Colonic mucosa (tissue), 4 donors: ENCODE data around the gene POTEI. TPM values are rescaled to one million over a fixed set of nuclear protein-coding genes. Genes with fewer than 3 reads are reported as not detected.
"Not testable (repeated sequence)": the region's sequence is repeated elsewhere in the genome, so short reads cannot be mapped to it uniquely, and the experiment has no call there.

Experiments
- DNase-seq: peaks from one replicate; pipeline ENCODE4 v3.0.0-alpha.2; 2020
- H3K27ac ChIP-seq: fragments of 200-600 bp; one replicate; pipeline ENCODE4 v1.8.0; 2021
- H3K27me3 ChIP-seq: fragments of 200-600 bp; one replicate; pipeline ENCODE4 v1.8.0; 2021
- H3K36me3 ChIP-seq: fragments of 200-600 bp; one replicate; pipeline ENCODE4 v1.8.0; 2021
- H3K4me1 ChIP-seq: fragments of 200-600 bp; one replicate; pipeline ENCODE4 v1.8.0; 2021; ENCODE audit warnings: mild to moderate bottlenecking
- H3K4me3 ChIP-seq: fragments of 200-600 bp; one replicate; pipeline ENCODE4 v1.8.0; 2021
- H3K9ac ChIP-seq, 2 donors: one replicate each; pipeline ENCODE4 v1.7.0; 2013; ENCODE audit warnings: control low read depth in 2 of 2, low read depth in 2 of 2, low read length in 2 of 2
- H3K9me3 ChIP-seq: fragments of 200-600 bp; one replicate; pipeline ENCODE4 v1.8.0; 2021
- intact Hi-C: fragments of 100-400 bp; cut with DNase I; formaldehyde crosslinking; loops from one replicate; pipeline ENCODE4 v1.14.1; 2022
- total RNA-seq, 2 donors: library from RNA; stranded (reverse); fragmentation: NEBNext Ultra II Directional in 1 of 2; extraction: Animal tissue kit (Norgen Biotek cat#: 25700) in 1 of 2; gene quantifications; one replicate each; pipeline ENCODE4 v1.2.1, GENCODE V29; 2021
- donor health status: healthy.
- donor health status: DM: no; HTN: no; CAD: no.
- donor health status: DM: no; HTN: no; CAD: no.

The POTEI gene
- under 1 TPM; 0.10 to 0.11 TPM for total RNA-seq

- intact Hi-C loops, DNase-seq, H3K36me3 ChIP-seq, H3K4me3 ChIP-seq, H3K9ac ChIP-seq, H3K4me1 ChIP-seq, H3K9me3 ChIP-seq, H3K27ac ChIP-seq, H3K27me3 ChIP-seq: not testable (repeated sequence)
Measured at GRCh38 chr2:130509228-130509627, at the start of gene POTEI. POTEI (minus strand) TSS chr2:130509328; CDS start chr2:130509235, 93 bp downstream.

DNA sequence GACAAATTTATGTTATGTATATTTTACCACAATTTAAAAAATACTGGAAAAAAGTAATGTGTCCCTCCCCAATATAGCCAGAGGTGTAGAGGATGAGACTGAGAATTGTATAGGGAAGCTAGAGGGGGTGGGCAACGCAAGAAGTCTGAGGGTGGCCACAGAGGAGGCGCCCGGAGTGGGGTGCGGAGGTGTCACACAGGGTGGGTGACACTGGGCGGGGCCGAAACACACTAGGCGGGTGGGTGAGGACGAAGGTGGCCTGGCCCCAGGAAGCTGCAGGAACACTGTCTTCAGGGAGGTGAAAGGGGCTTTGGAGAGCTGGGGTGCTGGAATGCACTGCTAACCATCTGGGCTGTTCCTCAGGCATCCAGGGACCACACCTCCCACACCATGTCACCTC, 47.3 kb upstream of the POTEI start:
- H3K4me1 ChIP-seq, H3K9ac ChIP-seq, intact Hi-C loops: not testable (repeated sequence)

DNA sequence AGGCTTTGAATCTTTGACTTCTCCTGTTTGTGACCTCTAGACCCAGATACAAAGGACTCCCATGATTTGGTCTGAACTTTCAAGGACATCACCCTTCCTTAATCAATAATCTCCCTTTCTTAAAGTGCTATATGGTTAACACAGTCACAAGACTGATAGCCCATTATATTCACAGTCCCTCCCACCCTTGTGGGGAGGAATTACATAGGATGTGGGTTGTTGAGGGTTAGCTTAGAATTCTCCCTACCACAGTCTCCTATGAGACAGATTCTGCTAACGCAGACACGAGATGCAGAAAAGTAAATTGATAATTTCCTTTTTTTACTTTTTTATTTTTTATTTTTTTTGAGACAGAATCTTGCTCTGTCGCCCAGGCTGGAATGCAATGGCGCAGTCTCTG, 45.0 kb upstream of the POTEI start:
- H3K4me3 ChIP-seq, H3K27me3 ChIP-seq, H3K9me3 ChIP-seq, H3K27ac ChIP-seq, H3K36me3 ChIP-seq, H3K9ac ChIP-seq, DNase-seq, intact Hi-C loops, H3K4me1 ChIP-seq: not testable (repeated sequence)

More for the DNA sequence above, 47.3 kb upstream of the POTEI start:
- not testable (repeated sequence) for H3K36me3 ChIP-seq, H3K27ac ChIP-seq, DNase-seq, H3K9me3 ChIP-seq, H3K27me3 ChIP-seq, H3K4me3 ChIP-seq

GRCh38 chr2:130549475-130549874, 40.3 kb upstream of the POTEI start:
- H3K27ac ChIP-seq, H3K9ac ChIP-seq, H3K36me3 ChIP-seq, H3K4me3 ChIP-seq, H3K9me3 ChIP-seq, DNase-seq, H3K27me3 ChIP-seq, H3K4me1 ChIP-seq, intact Hi-C loops: not testable (repeated sequence)

GRCh38 chr2:130548418-130548817, 39.3 kb upstream of the POTEI start:
- H3K27me3 ChIP-seq, H3K9me3 ChIP-seq, DNase-seq, H3K4me3 ChIP-seq, H3K9ac ChIP-seq, H3K27ac ChIP-seq, H3K36me3 ChIP-seq, intact Hi-C loops, H3K4me1 ChIP-seq: not testable (repeated sequence)

DNA sequence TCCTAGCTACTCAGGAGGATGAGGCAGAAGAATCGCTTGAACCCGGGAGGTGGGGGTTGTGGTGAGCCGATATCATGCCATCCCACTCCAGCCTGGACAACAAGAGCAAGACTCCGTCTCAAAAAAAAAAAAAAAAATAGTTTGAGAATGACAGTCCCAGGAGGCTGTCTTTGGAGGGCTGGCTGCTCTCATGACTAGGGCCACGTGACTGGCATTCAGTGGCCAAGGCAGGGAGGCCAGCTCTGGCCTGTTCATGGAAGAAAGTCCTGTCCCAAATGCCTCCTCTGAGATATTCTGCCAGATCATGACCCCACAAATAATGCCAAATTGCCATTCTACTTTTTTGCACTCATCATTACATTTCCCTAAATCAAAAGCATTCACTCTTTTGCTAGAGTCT, 35.9 kb upstream of the POTEI start:
- intact Hi-C loops, H3K9ac ChIP-seq, H3K27me3 ChIP-seq, H3K9me3 ChIP-seq, H3K27ac ChIP-seq, H3K4me3 ChIP-seq, DNase-seq, H3K36me3 ChIP-seq, H3K4me1 ChIP-seq: not testable (repeated sequence)

GRCh38 chr2:130543785-130544528, 34.8 kb upstream of the POTEI start:
- H3K36me3 ChIP-seq, H3K4me1 ChIP-seq, DNase-seq, H3K4me3 ChIP-seq, intact Hi-C loops, H3K9me3 ChIP-seq, H3K27ac ChIP-seq, H3K9ac ChIP-seq, H3K27me3 ChIP-seq: not testable (repeated sequence)

DNA sequence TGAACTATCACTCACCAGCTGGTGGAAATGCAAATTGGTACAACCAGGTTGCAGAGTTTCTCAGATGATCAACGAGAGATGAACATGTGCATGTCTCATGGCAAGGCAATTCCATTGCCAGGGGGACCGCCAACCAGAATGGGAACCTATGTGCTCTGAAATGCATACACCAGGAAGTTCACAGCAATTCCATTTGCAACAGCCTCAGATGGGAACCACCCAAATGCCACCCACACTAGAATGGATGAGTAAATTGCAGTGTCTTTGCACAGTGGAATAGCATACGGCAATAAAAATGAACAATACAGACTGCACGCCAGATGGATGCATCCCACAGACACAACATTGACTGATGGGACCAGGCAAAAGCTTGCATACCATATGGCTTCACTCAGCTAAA, 33.7 kb upstream of the POTEI start:
- H3K27ac ChIP-seq, H3K4me1 ChIP-seq, DNase-seq, intact Hi-C loops, H3K9me3 ChIP-seq, H3K36me3 ChIP-seq, H3K27me3 ChIP-seq, H3K9ac ChIP-seq, H3K4me3 ChIP-seq: not testable (repeated sequence)

- DNase-seq, H3K4me1 ChIP-seq, intact Hi-C loops: not testable (repeated sequence)
Measured at GRCh38 chr2:130538271-130538670, 29.1 kb upstream of the POTEI start.

GRCh38 chr2:130536654-130537053, 27.5 kb upstream of the POTEI start:
- H3K27me3 ChIP-seq, intact Hi-C loops, H3K27ac ChIP-seq: not testable (repeated sequence)

More at GRCh38 chr2:130538271-130538670, 29.1 kb upstream of the POTEI start:
- H3K4me3 ChIP-seq, H3K9ac ChIP-seq, H3K36me3 ChIP-seq, H3K27ac ChIP-seq, H3K27me3 ChIP-seq, H3K9me3 ChIP-seq: not testable (repeated sequence)

DNA sequence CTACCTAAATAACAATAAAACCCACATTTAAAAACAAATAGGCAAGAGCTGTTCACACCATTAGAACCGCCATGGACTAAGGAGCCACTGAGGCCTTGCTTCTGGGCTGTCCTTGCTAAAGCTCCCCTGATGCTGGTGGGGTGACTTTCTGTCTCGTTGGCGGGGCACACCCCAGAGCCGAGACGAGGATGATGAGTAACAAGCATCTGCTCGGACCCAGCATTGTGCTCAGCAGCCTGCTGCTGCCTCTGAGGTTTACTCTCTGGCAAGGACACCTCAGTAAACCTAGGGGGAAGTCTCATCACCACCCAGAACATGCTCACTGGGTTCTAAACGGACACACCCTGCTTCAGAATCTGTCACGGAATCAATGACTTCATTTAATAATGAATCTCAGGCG, 22.5 kb upstream of the POTEI start:
- H3K9me3 ChIP-seq, intact Hi-C loops, H3K4me1 ChIP-seq, H3K36me3 ChIP-seq, H3K27me3 ChIP-seq, H3K9ac ChIP-seq, DNase-seq, H3K27ac ChIP-seq, H3K4me3 ChIP-seq: not testable (repeated sequence)

More at GRCh38 chr2:130536654-130537053, 27.5 kb upstream of the POTEI start:
- H3K36me3 ChIP-seq, H3K9ac ChIP-seq, H3K4me3 ChIP-seq, DNase-seq, H3K9me3 ChIP-seq, H3K4me1 ChIP-seq: not testable (repeated sequence)

DNA sequence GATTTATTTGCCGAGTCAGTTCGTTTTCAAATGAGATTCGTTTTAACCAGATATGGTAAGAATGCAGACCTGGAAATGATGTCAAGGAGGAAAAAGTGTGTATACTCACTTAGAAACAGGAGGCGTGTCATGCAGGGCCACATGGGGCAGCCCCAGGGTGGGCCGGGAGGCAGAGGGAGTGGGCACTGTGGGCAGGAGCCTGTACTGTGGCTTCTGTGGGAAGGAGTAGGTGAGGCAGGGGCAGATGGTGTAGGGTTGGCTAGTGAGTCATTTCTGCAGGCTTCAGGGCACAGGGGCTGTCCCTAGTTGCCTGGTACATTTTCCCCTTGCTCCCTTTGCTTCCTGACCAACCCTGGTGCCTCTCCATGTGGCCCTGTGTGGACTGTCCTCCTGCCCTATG, 22.1 kb upstream of the POTEI start:
- H3K9me3 ChIP-seq, H3K4me1 ChIP-seq, H3K27me3 ChIP-seq, DNase-seq, H3K27ac ChIP-seq, H3K9ac ChIP-seq, H3K36me3 ChIP-seq, intact Hi-C loops, H3K4me3 ChIP-seq: not testable (repeated sequence)

DNA sequence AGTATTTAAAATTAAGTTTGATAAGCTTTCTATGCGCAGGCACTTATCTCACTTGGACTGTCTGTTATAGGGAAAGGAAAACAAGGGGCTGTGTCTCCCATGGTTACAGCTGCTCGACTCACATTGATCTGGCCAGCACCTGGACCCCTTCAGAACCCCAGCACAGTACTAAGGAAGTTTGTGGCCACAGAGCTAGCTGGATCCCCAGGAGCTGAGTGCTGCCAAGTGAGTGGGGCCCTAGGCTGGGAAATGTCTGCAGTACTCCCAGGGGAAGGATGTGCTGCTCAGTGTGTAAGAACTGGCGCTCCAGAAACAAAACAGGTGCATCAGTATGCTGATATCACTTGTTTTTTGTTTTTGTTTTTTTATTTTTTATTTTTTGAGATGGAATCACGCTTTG, 21.1 kb upstream of the POTEI start:
- H3K27ac ChIP-seq, H3K27me3 ChIP-seq, H3K9ac ChIP-seq, H3K36me3 ChIP-seq, H3K4me3 ChIP-seq, DNase-seq, intact Hi-C loops, H3K4me1 ChIP-seq, H3K9me3 ChIP-seq: not testable (repeated sequence)

DNA sequence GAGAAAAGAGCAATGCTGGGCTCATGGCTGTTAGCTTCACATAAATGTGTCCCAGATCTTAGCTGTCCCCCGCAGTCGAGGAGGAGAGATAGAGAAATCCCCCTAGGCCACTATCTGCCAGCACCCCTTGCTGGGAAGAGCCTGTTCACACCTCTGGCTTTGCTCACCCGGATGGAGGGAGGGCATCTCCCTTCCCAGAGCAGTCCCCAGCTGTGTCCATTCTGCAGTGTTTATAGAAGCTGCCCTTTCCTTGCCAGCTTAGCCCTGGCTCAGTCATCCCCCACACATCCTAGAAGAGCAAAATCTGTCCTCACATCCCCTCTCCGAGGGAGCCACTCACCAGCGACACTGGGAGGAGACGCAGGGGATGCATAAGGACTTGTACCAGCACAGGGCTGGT, 20.4 kb upstream of the POTEI start:
- H3K9ac ChIP-seq, DNase-seq, H3K9me3 ChIP-seq, H3K4me3 ChIP-seq, H3K4me1 ChIP-seq, H3K27me3 ChIP-seq, H3K36me3 ChIP-seq, intact Hi-C loops, H3K27ac ChIP-seq: not testable (repeated sequence)
